Activated naive CD4-positive, alpha-beta T cell treated with anti-CD3 and anti-CD28 coated beads, Interleukin-2, amount 50 U/mL, for 72 hours (primary cell): ENCODE results near the gene APBB2. TPM values are rescaled to one million over a fixed set of nuclear protein-coding genes. Genes with fewer than 3 reads are reported as not detected.

Experiments used
- ATAC-seq, 2 donors: fragments of 150-1000 bp; cut with Tn5 transposase; 2 replicates each; pipeline ENCODE4 v1.10.0; 2021; ENCODE audit warnings: mild to moderate bottlenecking in 2 of 2, moderate library complexity in 2 of 2
- DNase-seq, 2 donors: peaks; one replicate each; pipeline ENCODE4 v3.0.0; 2021 to 2022; ENCODE audit warnings: low spot score in 2 of 2
- H3K27ac Mint-ChIP-seq, 2 donors: one replicate each; pipeline ENCODE4 v1.8.0; 2022; ENCODE audit warnings: mild to moderate bottlenecking in 2 of 2, mixed read lengths in 2 of 2
- H3K36me3 Mint-ChIP-seq, 2 donors: one replicate each; pipeline ENCODE4 v1.8.0; 2022; ENCODE audit warnings: mixed read lengths in 2 of 2
- H3K9me3 Mint-ChIP-seq, 2 donors: one replicate each; pipeline ENCODE4 v1.8.0; 2022; ENCODE audit warnings: mixed read lengths in 2 of 2
- total RNA-seq, 2 donors: library from RNA; stranded (reverse); gene quantifications; one replicate each; pipeline ENCODE4 v1.2.3, GENCODE V29; 2022

The APBB2 gene
- total RNA-seq, 2 donors from 2014 or later, result 1.6 to 6.1 TPM

- H3K36me3 Mint-ChIP-seq, result no peaks in the 10 kb centered on the region
- no peak overlapping the region for H3K27ac Mint-ChIP-seq
- H3K9me3 Mint-ChIP-seq, result no peaks in the 10 kb centered on the region
- DNase-seq (no peak), ATAC-seq (no peak)
These were observed 356.4 kb downstream of the APBB2 start for GRCh38 chr4:40857956-40858355.

- no peaks in the 10 kb centered on the region for H3K9me3 Mint-ChIP-seq
- H3K36me3 Mint-ChIP-seq, result no peaks in the 10 kb centered on the region
- DNase-seq (peak in 1 of 2 donors; percentile 72), ATAC-seq (peak; percentile 97 to 98)
- no peak overlapping the region for H3K27ac Mint-ChIP-seq
These were observed 357.4 kb downstream of the APBB2 start for GRCh38 chr4:40856840-40857362.

DNA sequence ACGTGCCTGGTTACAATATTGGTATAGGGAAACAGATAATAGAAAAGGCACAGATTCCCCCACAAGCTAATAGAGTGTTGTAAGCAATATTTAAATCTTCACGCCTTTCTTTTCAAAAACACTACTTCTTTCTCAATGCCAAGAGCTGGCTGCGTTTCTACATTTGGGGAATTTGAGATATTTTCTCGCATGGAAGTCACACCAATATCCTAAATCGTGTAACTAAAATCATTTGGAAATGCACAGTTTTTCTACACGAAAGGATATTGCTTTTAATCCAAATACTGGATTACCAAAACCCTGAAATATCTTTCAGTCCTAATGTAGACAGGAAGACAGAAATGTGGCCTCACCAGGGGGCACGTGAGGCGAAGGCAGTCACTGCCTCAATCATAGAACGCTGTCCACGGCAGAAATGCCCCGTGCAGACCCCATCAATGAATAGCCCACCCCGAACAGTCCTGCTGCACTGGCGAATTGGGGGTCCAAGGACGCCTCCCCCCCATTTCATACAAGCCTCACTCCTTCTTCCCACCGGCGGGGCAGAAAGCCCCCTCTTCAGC is 358.0 kb downstream of the APBB2 start:
- H3K9me3 Mint-ChIP-seq, result no peaks in the 10 kb centered on the region
- no peak for ATAC-seq
- no peaks in the 10 kb centered on the region for H3K36me3 Mint-ChIP-seq
- no peak overlapping the region for H3K27ac Mint-ChIP-seq
- DNase-seq, result no peak

DNA sequence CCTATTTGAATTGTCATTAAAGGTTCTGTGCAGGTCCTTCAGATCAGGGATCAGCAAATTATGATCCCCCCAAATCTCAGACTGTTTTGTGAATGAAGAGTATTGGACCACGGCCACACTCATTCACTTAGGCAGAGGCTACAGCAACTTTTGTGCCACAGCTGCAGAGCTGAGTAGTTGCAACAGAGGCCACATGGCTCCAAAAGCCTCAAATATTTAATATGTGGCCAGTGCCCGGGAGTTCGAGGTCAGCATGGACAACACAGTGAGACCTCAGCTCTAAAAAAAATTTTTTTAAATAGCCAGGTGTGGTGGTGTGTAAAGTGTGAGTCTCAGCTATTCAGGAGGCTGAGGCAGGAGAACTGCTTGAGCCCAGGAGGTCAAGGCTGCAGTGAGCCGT is 363.8 kb downstream of the APBB2 start:
- ATAC-seq (no peak), DNase-seq (no peak)
- no peaks in the 10 kb centered on the region for H3K36me3 Mint-ChIP-seq
- H3K27ac Mint-ChIP-seq, result no peak overlapping the region
- no peaks in the 10 kb centered on the region for H3K9me3 Mint-ChIP-seq

GRCh38 chr4:40848940-40849339 is 365.4 kb downstream of the APBB2 start:
- ATAC-seq, result no peak
- Mint-ChIP-seq H3K27ac (peak overlapping the region; percentile 1 to 55), H3K9me3 (no peaks in the 10 kb centered on the region), H3K36me3 (no peaks in the 10 kb centered on the region)
- no peak for DNase-seq

- Mint-ChIP-seq H3K9me3 (no peaks in the 10 kb centered on the region), H3K36me3 (no peaks in the 10 kb centered on the region), H3K27ac (peak overlapping the region in 1 of 2 donors; percentile 55)
- no peak for ATAC-seq
- DNase-seq, result no peak
These were observed 366.1 kb downstream of the APBB2 start for GRCh38 chr4:40848251-40848650.

DNA sequence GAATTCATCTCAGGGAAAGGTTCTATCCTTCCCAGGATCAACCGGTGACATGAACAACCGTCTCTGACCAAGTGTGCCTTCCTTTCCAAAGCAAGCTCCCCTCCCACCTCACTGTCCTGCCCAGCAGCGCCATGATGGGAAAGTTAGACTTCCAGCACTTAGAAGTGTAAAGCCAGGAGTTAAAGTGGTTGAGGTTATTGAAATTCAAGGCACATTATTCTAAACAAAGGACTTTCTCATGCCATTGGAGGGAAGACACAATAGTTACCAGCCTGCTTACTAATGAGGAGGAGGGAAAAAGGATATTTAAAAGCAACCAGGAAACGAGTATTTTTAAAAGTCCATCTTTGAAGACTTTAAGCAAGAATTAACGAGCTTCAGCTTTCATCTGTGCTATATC is 367.8 kb downstream of the APBB2 start:
- Mint-ChIP-seq H3K27ac (peak overlapping the region in 1 of 2 donors; percentile 8), H3K9me3 (no peaks in the 10 kb centered on the region), H3K36me3 (no peaks in the 10 kb centered on the region)
- DNase-seq (no peak), ATAC-seq (no peak)

- no peak for ATAC-seq
- H3K9me3 Mint-ChIP-seq, result no peaks in the 10 kb centered on the region
These were observed 369.0 kb downstream of the APBB2 start for GRCh38 chr4:40845154-40845835.

DNA sequence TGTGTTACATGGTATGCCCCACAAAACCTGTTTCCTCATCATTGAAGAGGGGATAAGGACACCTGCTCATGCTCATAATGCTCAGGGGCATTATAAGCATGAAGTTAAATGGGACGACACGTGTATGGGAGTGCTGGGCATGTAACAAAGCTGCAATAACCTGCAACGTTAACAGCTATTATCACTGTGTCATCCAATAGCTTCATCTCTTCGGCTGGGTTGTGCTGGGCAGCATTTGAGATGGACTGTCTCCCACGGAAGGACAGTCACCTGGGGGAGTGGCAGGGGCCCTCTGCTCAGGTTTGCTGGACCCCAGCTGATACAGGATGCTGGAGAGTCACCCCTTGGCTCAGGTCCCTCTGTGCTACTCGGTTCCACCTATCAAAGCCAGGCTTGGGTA is 370.1 kb downstream of the APBB2 start:
- ATAC-seq, result no peak
- H3K9me3 Mint-ChIP-seq, result no peaks in the 10 kb centered on the region

More at GRCh38 chr4:40845154-40845835, 369.0 kb downstream of the APBB2 start:
- DNase-seq, result no peak
- no peak overlapping the region for H3K27ac Mint-ChIP-seq
- H3K36me3 Mint-ChIP-seq, result no peaks in the 10 kb centered on the region

DNA sequence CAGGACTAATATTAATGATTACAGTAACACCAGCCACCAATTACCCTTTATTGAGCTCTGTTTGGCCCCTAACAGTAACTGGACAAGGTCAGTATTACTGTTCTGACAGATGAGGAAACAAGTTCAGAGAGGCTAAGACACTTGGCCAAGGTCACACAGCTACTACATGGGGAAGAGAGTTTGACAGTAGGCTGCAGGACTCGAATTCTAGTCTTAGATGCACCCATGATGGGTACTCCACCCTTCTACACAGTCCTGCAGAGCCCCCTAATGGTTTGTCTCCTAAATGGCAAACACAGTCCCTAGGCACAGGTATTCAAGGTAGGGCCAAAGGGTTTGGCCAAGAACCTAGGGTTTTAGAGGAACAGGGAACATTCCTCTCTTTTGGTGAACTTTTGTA is 370.6 kb downstream of the APBB2 start:
- no peak overlapping the region for H3K27ac Mint-ChIP-seq
- ATAC-seq (peak; percentile 69 to 72), DNase-seq (peak in 1 of 2 donors; percentile 28)
- no peaks in the 10 kb centered on the region for H3K9me3 Mint-ChIP-seq
- no peaks in the 10 kb centered on the region for H3K36me3 Mint-ChIP-seq

More for the DNA sequence above, 370.1 kb downstream of the APBB2 start:
- DNase-seq, result no peak
- H3K36me3 Mint-ChIP-seq, result no peaks in the 10 kb centered on the region
- no peak overlapping the region for H3K27ac Mint-ChIP-seq

- Mint-ChIP-seq H3K9me3 (no peaks in the 10 kb centered on the region), H3K36me3 (no peaks in the 10 kb centered on the region), H3K27ac (no peak overlapping the region)
- ATAC-seq, result no peak
- no peak for DNase-seq
These were observed 371.5 kb downstream of the APBB2 start for GRCh38 chr4:40842725-40843423.

- Mint-ChIP-seq H3K36me3 (no peaks in the 10 kb centered on the region), H3K27ac (no peak overlapping the region), H3K9me3 (no peaks in the 10 kb centered on the region)
- no peak for ATAC-seq
- DNase-seq, result no peak
These were observed 372.0 kb downstream of the APBB2 start for GRCh38 chr4:40842318-40842717.

DNA sequence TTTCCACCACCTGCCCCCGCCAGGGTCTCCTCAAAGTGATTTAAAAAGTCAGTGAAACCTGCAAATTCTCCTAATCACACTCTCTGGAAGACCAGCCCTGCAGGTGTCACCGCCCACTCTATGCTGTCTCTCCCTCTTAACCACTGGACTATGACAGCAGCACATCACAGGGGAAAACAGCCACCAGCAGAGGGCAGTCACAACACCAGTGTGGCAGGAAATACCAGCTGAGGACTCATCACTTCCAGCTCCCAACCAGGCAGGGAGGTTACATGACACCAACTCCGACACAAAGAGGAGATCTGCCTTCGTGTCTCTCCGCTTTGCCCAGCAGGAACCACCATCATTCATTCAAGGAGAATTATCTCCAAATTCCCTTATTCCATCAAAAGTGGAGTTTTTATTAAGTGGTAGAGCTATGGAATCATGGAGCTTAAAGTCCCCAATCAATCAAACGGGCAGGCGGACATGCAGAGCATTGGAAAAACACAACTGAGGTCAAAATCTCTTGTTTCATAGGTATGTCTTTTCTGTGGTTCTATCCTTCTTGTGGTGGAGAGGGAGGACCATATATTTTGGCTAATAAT is 373.3 kb downstream of the APBB2 start:
- H3K36me3 Mint-ChIP-seq, result no peaks in the 10 kb centered on the region
- ATAC-seq (peak; percentile 89 to 93), DNase-seq (peak; percentile 68 to 79)
- no peak overlapping the region for H3K27ac Mint-ChIP-seq
- no peaks in the 10 kb centered on the region for H3K9me3 Mint-ChIP-seq

GRCh38 chr4:40840255-40840984 is 373.9 kb downstream of the APBB2 start:
- ATAC-seq, result no peak
- no peaks in the 10 kb centered on the region for H3K36me3 Mint-ChIP-seq

GRCh38 chr4:40838742-40839141 is 375.6 kb downstream of the APBB2 start:
- Mint-ChIP-seq H3K9me3 (no peaks in the 10 kb centered on the region), H3K36me3 (no peaks in the 10 kb centered on the region), H3K27ac (no peak overlapping the region)
- ATAC-seq (no peak), DNase-seq (no peak)

More at GRCh38 chr4:40840255-40840984, 373.9 kb downstream of the APBB2 start:
- no peak for DNase-seq
- no peak overlapping the region for H3K27ac Mint-ChIP-seq
- no peaks in the 10 kb centered on the region for H3K9me3 Mint-ChIP-seq

- Mint-ChIP-seq H3K27ac (no peak overlapping the region), H3K9me3 (no peaks in the 10 kb centered on the region), H3K36me3 (no peaks in the 10 kb centered on the region)
- no peak for ATAC-seq
- no peak for DNase-seq
These were observed 377.1 kb downstream of the APBB2 start for GRCh38 chr4:40837094-40837870.
